D721Med (cell line): ENCODE results near the gene SV2C.

ENCODE experiments used
- DNase-seq: peaks from one replicate; pipeline ENCODE4 v3.0.0; 2011; ENCODE audit warnings: low spot score; ENCODE audit not compliant: insufficient read length
- FAIRE-seq: peaks from 2 replicates; lab custom pipeline; 2011; peaks lifted over from hg19 to GRCh38; lab: Jason Lieb, UNC
- TF ChIP-seq, protein P1 (sequence below): IDR thresholded peaks from 2 replicates; pipeline ENCODE4 v1.5.1; 2012; ENCODE audit warnings: mild to moderate bottlenecking, control low read depth; ENCODE audit not compliant: insufficient read depth; ENCODE audit errors: missing control alignments

SV2C gene

DNA sequence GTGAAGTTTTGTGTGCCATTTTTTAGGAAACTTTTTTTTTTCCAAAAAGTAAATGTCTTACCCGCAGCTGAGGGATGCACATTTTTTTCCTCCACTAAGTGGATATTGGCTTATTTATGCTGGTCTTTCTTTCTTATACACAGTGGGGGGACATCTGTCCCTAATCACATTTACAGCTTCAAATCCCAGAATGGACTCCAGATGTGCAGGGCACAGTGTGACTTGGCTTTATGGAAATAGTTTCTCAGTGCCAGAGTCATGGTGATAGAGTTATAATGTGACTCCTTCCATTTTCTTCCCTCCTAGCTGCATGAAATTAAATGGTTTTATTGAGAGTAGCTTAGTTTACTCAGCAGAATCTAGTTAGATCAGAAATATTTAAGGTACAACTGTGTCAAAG lies 66.5 kb downstream of the SV2C start:
- no peak for FAIRE-seq
- TF ChIP-seq, protein P1, sequence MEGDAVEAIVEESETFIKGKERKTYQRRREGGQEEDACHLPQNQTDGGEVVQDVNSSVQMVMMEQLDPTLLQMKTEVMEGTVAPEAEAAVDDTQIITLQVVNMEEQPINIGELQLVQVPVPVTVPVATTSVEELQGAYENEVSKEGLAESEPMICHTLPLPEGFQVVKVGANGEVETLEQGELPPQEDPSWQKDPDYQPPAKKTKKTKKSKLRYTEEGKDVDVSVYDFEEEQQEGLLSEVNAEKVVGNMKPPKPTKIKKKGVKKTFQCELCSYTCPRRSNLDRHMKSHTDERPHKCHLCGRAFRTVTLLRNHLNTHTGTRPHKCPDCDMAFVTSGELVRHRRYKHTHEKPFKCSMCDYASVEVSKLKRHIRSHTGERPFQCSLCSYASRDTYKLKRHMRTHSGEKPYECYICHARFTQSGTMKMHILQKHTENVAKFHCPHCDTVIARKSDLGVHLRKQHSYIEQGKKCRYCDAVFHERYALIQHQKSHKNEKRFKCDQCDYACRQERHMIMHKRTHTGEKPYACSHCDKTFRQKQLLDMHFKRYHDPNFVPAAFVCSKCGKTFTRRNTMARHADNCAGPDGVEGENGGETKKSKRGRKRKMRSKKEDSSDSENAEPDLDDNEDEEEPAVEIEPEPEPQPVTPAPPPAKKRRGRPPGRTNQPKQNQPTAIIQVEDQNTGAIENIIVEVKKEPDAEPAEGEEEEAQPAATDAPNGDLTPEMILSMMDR = no peak
- no peak for DNase-seq

DNA sequence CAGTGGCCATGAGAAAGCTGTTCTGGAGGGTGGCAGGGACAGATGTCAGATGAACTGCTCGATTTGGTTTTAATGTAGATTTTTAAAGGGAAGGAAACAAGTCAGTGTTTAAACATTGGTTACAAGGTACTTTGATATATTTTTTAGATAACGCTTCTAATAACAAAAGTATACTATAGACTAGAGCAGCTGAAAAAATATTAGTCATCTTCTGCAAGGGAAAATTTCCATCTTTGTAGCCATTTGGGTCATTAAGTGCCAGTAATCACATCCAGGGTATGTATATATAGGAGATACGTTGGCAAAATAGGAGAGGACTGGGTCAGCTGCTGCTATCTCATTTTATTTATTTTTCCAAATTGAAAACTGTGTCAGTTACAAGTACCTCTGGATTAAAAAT lies 69.0 kb downstream of the SV2C start:
- DNase-seq (no peak), FAIRE-seq (no peak)
- TF ChIP-seq, protein P1 = no peak

DNA sequence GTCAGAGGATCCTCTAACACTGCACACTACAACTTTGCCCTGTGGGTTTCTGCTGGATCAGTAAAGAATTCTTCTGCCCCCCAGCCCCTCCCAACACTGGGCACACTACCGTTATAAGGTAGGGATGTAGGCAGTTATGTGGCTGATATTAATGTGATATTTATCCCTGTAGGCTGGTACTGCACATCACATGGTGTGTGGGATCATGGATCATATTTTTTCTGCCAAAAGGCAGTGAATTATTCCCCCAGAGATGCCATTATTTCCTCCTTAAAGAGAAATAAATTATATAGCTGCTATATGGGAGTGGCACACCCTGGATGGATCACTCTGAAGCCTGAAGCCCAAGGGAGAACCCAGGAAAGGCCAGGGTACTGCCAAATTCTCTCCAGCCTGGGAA lies 69.5 kb downstream of the SV2C start:
- no peak for DNase-seq
- TF ChIP-seq, protein P1 = no peak
- FAIRE-seq = no peak

DNA sequence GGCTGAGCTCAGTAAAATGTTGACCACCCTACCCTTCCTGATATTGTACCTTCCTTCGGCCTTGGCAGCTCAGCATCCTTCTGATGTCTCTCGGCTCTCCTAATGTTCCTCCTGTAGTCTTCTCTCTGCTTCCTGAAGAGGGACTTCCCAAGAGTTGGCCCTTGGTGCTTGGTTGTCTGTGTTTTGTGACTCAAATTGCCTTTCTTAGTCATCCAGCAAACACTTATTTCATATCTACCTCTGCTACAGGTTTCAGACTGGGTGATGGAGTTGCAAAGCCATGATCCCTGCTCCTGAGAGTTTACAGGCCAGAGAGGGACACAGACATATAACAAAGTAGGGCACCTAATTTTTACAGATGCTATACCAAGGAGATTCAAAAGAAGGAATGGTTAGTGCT lies 70.1 kb downstream of the SV2C start:
- TF ChIP-seq, protein P1 = no peak
- FAIRE-seq = no peak

DNA sequence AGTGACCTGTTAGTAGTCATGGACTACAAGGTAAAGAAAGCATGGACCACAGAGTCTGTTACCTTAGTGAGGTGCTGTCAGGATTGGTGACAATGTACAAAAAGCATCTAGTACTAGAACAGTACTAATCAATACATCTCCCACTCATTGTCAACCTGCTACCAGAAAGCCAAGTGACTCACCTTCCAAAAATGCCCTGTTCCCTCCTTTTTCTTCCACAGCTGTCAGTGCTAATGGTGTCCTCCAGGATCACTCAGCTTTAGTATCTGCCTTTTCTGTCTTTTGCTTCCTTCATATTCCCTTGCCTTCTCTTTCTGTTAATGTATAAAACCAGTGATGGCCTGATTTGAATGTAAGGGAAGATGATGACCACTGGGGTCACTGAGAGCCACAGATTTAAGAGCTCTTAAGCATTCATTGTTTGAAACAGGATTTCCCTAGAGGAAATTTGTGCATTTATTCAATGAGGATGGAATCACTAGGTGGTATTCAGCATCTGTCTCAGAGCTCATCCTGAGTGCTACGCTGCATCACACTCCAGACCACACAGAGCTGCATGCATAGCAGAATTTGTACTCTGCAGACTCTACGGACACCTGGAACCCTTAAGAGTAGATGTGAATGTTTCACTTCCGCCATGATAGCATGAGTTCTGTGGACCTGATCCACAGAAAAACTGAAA lies 71.0 kb downstream of the SV2C start:
- no peak for DNase-seq
- TF ChIP-seq, protein P1 = no peak
- FAIRE-seq = no peak

More for the DNA sequence above, 70.1 kb downstream of the SV2C start:
- DNase-seq = no peak

DNA sequence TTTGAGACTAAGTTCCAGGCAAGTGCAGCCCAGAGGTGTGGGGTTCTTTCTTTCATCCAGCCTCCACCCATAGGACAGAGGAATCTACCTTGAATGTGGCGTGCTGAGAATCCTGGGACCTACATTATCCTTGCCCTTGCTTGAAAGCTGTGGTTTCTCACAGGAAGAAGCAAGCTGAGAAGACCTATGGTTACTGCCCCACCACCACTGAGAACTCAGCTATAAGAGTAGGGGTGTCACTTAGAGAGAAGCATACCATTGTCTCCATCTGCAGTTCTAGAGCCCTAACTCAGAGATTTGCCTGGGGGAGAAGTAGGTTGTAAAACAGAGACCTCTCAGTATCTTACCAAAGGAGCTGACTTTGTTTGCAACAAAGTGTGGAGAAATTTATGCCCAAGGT lies 72.4 kb downstream of the SV2C start:
- DNase-seq = no peak
- no peak for FAIRE-seq
- TF ChIP-seq, protein P1 = no peak

DNA sequence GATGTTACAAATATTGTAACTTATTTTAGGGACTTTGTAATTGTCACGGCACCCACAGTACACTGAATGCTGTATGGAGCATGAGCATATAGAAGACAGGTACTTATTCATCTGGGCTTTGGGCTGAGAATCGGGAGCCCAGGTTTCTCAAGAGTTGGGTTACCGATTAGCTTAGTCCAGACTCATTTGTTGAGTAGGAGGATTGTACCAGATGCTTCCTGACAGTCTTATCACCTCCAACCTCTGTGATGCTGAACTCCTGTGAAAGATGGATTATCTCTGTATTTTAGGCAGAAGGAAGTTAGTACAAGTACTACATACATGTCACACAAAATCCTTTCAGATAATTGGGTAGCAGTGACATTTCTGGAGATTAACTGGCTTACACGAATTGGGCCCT lies 79.2 kb downstream of the SV2C start:
- FAIRE-seq (peak; percentile 84), DNase-seq (no peak)
- TF ChIP-seq, protein P1 = no peak
